K562 (cell line): ENCODE data around the gene RRP7A. TPM values are rescaled to one million over a fixed set of nuclear protein-coding genes. Genes with fewer than 3 reads are reported as not detected.

Source experiments
- CAMTA2 ChIP-seq: fragments of 250-450 bp; sonication (Bioruptor Pico); conservative IDR thresholded peaks from 2 replicates; pipeline ENCODE4 v1.5.1; 2022
- ELF4 ChIP-seq: fragments of 450-650 bp; formaldehyde crosslinking; IDR thresholded peaks from 2 replicates; pipeline ENCODE4 v1.4.0; 2022; ENCODE audit warnings: missing genetic modification characterization
- EP400 ChIP-seq: fragments of 450-650 bp; IDR thresholded peaks from 2 replicates; pipeline ENCODE4 v1.6.1; 2017; ENCODE audit warnings: antibody characterized with exemption, mild to moderate bottlenecking, moderate library complexity
- FOXM1 ChIP-seq, 2 experiments: fragments of 450-650 bp in 1 of 2; sonication (generic) in 1 of 2; formaldehyde crosslinking in 1 of 2; IDR thresholded peaks; 2 replicates each; pipeline versions ENCODE4 v1.6.1 to v1.9.0; 2017 to 2022; ENCODE audit warnings: low read depth in 2 of 2, mild to moderate bottlenecking in 2 of 2, missing genetic modification reagents in 1 of 2, moderate library complexity in 1 of 2
- GATA2 ChIP-seq: sonication (generic); formaldehyde crosslinking; IDR thresholded peaks from 2 replicates; pipeline ENCODE4 v1.4.0; 2020; ENCODE audit warnings: mild to moderate bottlenecking, missing genetic modification reagents
- ILK ChIP-seq: fragments of 450-650 bp; IDR thresholded peaks from 2 replicates; pipeline ENCODE4 v1.6.1; 2016; ENCODE audit warnings: missing genetic modification characterization, low read depth, mild to moderate bottlenecking, missing compliant biosample characterization, moderate library complexity, borderline replicate concordance
- KAT7 ChIP-seq: sonication (generic); formaldehyde crosslinking; IDR thresholded peaks from 2 replicates; pipeline ENCODE4 v1.8.0; 2022; ENCODE audit warnings: missing genetic modification reagents, mild to moderate bottlenecking, borderline replicate concordance
- KDM5B ChIP-seq: fragments of 200-600 bp; sonication (generic); IDR thresholded peaks from 2 replicates; pipeline ENCODE4 v1.6.1; 2012; ENCODE audit warnings: low read depth, mild to moderate bottlenecking, moderate library complexity, low read length, control low read depth, inconsistent platforms; ENCODE audit not compliant: insufficient replicate concordance
- PHF8 ChIP-seq: fragments of 200-600 bp; sonication (generic); IDR thresholded peaks from 2 replicates; pipeline ENCODE4 v1.6.1; 2012; ENCODE audit warnings: mixed run types, mild to moderate bottlenecking, inconsistent platforms, low read length, moderate library complexity, borderline replicate concordance
- SAP30 ChIP-seq: fragments of 200-600 bp; sonication (generic); IDR thresholded peaks from 2 replicates; pipeline ENCODE4 v1.6.1; 2012; ENCODE audit warnings: borderline replicate concordance, low read depth, mild to moderate bottlenecking, moderate library complexity, low read length, control low read depth, inconsistent platforms; ENCODE audit not compliant: insufficient read depth, poor library complexity, severe bottlenecking
- SIN3A ChIP-seq, 2 experiments: fragments of 150-350 bp in 1 of 2; IDR thresholded peaks; 2 replicates each; pipeline ENCODE4 v1.6.1; 2011 to 2016; ENCODE audit warnings: borderline replicate concordance in 2 of 2, low read depth in 2 of 2, low read length in 2 of 2, mild to moderate bottlenecking in 2 of 2, moderate library complexity in 2 of 2; ENCODE audit not compliant: control insufficient read depth in 1 of 2
- TEAD1 ChIP-seq, 2 experiments: fragments of 450-650 bp in 1 of 2; sonication (generic) in 1 of 2; formaldehyde crosslinking; IDR thresholded peaks; 2 replicates each; pipeline versions ENCODE4 v1.4.0 to v1.8.0; 2020 to 2022; ENCODE audit warnings: mild to moderate bottlenecking in 2 of 2, missing genetic modification reagents in 1 of 2
- WHSC1 ChIP-seq: IDR thresholded peaks from one replicate; pipeline ENCODE4 v1.6.1; 2012; ENCODE audit warnings: low read length, control low read depth, inconsistent platforms
- ZNF23 ChIP-seq: fragments of 250-450 bp; sonication (Bioruptor Pico); IDR thresholded peaks from 2 replicates; pipeline ENCODE4 v1.4.0; 2020; ENCODE audit warnings: mild to moderate bottlenecking
- ZNF696 ChIP-seq: fragments of 250-450 bp; sonication (Bioruptor Pico); conservative IDR thresholded peaks from 2 replicates; pipeline ENCODE4 v1.4.0; 2020; ENCODE audit warnings: mild to moderate bottlenecking, moderate library complexity
- ZNF717 ChIP-seq: fragments of 250-450 bp; sonication (Bioruptor Pico); IDR thresholded peaks from 2 replicates; pipeline ENCODE4 v1.5.0; 2021
- polyA plus RNA-seq, 8 experiments: library from polyadenylated mRNA; depleted of rRNA in 4 of 8; stranded (reverse) in 5 of 8; unstranded in 3 of 8; fragments of >200 nt; fragmentation: Nextera tagmentation in 2 of 8; fragmentation: Illumina TruSeq in 1 of 8; extraction: Ambion mirVana in 2 of 8; extraction: Trizol in 1 of 8; gene quantifications; 2 replicates each; pipeline versions ENCODE4 v1.2.1 to v1.2.3, GENCODE V29; 2011 to 2014; ENCODE audit warnings: inconsistent platforms in 1 of 8, missing spikeins in 1 of 8
- total RNA-seq, 7 experiments: library from RNA; depleted of rRNA in 6 of 7; stranded (reverse); fragments of >200 nt in 6 of 7; fragmentation: Illumina TruSeq in 2 of 7; extraction: Trizol in 2 of 7; gene quantifications; 2 replicates each; pipeline versions ENCODE4 v1.2.1 to v1.2.3, GENCODE V29; 2011 to 2021; ENCODE audit warnings: low replicate concordance in 1 of 7
- TF ChIP-seq, protein P1 (sequence below): sonication (generic); formaldehyde crosslinking; IDR thresholded peaks from 2 replicates; pipeline ENCODE4 v1.8.0; 2022; ENCODE audit warnings: mild to moderate bottlenecking, missing genetic modification reagents
- TF ChIP-seq, protein P2 (sequence below): fragments of 200-800 bp; sonication (Bioruptor generic); IDR thresholded peaks from 2 replicates; pipeline ENCODE4 v1.6.1; 2017; ENCODE audit warnings: missing genetic modification characterization, missing compliant biosample characterization
- TF ChIP-seq, protein P3 (sequence below): fragments of 450-650 bp; IDR thresholded peaks from 2 replicates; pipeline ENCODE4 v1.6.1; 2016; ENCODE audit warnings: low read depth, mild to moderate bottlenecking, moderate library complexity
- TF ChIP-seq, protein P4 (sequence below): fragments of 250-450 bp; sonication (Bioruptor Pico); IDR thresholded peaks from 2 replicates; pipeline ENCODE4 v1.8.0; 2021; ENCODE audit warnings: borderline replicate concordance, mild to moderate bottlenecking, moderate library complexity; ENCODE audit not compliant: poor library complexity, severe bottlenecking

Gene RRP7A
- total and polyA plus RNA-seq, 9 of the 15 experiments (the other 6 are each of a cell fraction or from before 2014, with no cell fraction given) = 3.4 to 74.1 (median 40.3) TPM

DNA sequence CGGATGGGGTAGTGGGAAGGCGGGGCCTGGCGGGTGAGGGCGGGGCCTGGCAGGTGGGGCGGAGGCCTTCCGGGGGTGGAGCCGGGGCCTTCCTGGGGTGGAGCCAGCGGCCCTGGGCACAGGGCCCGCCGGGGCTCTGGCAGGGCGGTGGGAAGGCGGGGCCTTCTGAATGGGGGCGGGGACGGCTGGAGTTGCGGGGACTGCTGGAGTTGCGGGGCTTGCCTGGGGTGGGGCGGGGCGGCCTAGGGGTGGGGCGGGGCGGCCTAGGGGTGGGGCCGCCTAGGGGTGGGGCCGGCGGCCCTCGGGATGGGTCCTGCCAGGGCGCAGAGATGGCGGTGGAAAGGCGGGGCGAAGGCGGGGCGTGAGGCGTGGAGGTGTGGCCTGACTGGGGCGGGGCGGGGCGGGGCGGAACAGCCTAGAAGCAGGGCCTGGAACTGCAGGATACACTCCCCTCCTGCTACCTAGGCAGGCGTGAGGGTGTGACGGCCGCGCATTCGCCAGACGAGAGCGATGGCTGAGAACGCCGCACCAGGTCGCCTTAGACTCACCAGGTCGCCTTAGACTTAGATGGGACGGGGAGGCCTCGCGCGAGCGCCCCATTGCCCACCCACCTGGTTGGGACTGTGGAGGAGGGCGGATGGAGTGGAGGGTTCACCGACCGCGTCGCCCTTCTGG, 19.3 kb downstream of the RRP7A start (continued):
- TF ChIP-seq, protein P1, sequence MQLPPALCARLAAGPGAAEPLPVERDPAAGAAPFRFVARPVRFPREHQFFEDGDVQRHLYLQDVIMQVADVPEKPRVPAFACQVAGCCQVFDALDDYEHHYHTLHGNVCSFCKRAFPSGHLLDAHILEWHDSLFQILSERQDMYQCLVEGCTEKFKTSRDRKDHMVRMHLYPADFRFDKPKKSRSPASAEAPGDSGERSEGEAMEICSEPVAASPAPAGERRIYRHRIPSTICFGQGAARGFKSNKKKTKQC (CRISPR knock-in tag) = no peak
- TF ChIP-seq ZNF23 (no peak), FOXM1 (IDR thresholded peaks at IDR 0.05; ENCODE audit: low read depth) (no peak), FOXM1 (CRISPR knock-in tag; IDR thresholded peaks at IDR 0.05; ENCODE audit: low read depth) (no peak), CAMTA2 (CRISPR knock-in tag) (no peak), TEAD1 (CRISPR knock-in tag; IDR thresholded peaks at IDR 0.05) (0 out of 4 replicates have a peak, but pooled peaks of 1 of the 2 experiments have one; percentile 26), GATA2 (CRISPR knock-in tag) (no peak), ZNF717 (no peak), KAT7 (CRISPR knock-in tag) (no peak), ZNF696 (CRISPR knock-in tag) (no peak), ILK (no peak), SAP30 (peak; percentile 56), PHF8 (peak; percentile 58; the same call in 1 of the 2 replicates), KDM5B (peak; percentile 81), ELF4 (CRISPR knock-in tag) (no peak), SIN3A (IDR thresholded peaks at IDR 0.05; ENCODE audit: borderline replicate concordance in 2 of 2, control insufficient read depth in 1 of 2, low read depth in 2 of 2, low read length in 2 of 2) (peak in 1 of 2 experiments; percentile 25; a peak in 1 of 4 replicates), WHSC1 (no peak), EP400 (no peak)
- TF ChIP-seq, protein P2, sequence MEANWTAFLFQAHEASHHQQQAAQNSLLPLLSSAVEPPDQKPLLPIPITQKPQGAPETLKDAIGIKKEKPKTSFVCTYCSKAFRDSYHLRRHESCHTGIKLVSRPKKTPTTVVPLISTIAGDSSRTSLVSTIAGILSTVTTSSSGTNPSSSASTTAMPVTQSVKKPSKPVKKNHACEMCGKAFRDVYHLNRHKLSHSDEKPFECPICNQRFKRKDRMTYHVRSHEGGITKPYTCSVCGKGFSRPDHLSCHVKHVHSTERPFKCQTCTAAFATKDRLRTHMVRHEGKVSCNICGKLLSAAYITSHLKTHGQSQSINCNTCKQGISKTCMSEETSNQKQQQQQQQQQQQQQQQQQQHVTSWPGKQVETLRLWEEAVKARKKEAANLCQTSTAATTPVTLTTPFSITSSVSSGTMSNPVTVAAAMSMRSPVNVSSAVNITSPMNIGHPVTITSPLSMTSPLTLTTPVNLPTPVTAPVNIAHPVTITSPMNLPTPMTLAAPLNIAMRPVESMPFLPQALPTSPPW (CRISPR knock-in tag) = peak; percentile 79
- TF ChIP-seq, protein P3, sequence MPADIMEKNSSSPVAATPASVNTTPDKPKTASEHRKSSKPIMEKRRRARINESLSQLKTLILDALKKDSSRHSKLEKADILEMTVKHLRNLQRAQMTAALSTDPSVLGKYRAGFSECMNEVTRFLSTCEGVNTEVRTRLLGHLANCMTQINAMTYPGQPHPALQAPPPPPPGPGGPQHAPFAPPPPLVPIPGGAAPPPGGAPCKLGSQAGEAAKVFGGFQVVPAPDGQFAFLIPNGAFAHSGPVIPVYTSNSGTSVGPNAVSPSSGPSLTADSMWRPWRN = no peak
- TF ChIP-seq, protein P4, sequence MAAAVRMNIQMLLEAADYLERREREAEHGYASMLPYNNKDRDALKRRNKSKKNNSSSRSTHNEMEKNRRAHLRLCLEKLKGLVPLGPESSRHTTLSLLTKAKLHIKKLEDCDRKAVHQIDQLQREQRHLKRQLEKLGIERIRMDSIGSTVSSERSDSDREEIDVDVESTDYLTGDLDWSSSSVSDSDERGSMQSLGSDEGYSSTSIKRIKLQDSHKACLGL = no peak
